HG03135 (cell line): ENCODE measurements around the gene DAD1.
"Not testable (repeated sequence)": the region's sequence is repeated elsewhere in the genome, so short reads cannot be mapped to it uniquely, and the experiment has no call there.

ENCODE experiments used
- ATAC-seq: cut with Tn5 transposase; IDR thresholded peaks from one replicate; pipeline ENCODE4 v1.9.1; 2021; ENCODE audit warnings: mild to moderate bottlenecking, moderate library complexity; ENCODE audit not compliant: unreplicated experiment

The DAD1 gene

DNA sequence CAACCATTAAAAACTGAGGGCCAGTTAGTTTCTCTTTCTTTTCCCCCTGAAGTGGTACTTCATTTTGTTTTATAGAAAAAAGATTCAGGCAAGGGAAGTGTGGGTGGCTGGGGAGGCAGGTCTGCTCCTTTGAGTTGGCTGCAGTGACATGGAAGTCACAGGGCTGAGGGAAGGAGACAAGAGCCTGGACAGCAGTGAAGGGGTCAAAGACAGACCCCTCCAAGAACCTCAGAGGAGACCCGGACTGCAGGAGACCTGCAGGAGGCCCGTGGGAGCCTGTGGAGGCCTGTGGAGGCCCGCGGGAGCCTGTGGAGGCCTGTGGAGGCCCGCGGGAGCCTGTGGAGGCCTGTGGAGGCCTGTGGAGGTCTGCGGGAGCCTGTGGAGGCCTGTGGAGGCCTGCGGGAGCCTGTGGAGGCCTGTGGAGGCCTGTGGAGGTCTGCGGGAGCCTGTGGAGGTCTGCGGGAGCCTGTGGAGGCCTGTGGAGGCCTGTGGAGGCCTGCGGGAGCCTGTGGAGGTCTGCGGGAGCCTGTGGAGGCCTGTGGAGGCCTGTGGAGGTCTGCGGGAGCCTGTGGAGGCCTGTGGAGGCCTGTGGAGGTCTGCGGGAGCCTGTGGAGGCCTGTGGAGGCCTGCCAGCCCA is 35.0 kb downstream of the DAD1 start:
- not testable (repeated sequence) for ATAC-seq

DNA sequence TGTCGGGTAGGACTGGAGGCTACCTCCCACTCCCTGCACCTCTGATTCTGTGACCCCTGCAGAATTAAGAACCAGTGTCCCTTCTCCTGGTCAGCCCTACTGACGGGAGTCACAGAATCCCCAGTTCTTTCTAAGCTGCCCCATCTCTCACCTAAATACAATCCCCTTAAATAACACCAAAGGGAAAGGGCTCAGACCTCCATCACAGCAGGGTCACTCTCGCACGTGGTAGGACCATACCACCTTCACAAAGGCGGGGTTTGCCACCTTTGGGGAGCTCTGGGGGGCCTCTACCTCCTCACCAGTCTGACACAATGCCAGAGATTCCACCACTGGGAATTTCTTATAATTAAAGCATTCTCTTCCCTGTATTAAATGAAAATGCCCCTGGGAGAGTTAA is 35.6 kb downstream of the DAD1 start:
- ATAC-seq, result no peak

DNA sequence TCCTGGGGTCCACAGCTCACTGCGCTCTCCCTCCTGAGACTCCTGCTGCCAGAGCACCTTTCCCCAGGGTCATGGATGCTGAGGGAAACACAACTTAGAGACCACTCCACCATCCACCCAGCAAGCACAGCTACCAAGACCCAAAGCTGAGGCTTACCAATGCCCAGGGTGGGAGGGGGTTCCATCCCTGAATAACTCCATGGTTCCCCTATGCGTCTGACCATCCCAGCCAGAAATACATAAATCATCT is 36.3 kb downstream of the DAD1 start:
- no peak for ATAC-seq

DNA sequence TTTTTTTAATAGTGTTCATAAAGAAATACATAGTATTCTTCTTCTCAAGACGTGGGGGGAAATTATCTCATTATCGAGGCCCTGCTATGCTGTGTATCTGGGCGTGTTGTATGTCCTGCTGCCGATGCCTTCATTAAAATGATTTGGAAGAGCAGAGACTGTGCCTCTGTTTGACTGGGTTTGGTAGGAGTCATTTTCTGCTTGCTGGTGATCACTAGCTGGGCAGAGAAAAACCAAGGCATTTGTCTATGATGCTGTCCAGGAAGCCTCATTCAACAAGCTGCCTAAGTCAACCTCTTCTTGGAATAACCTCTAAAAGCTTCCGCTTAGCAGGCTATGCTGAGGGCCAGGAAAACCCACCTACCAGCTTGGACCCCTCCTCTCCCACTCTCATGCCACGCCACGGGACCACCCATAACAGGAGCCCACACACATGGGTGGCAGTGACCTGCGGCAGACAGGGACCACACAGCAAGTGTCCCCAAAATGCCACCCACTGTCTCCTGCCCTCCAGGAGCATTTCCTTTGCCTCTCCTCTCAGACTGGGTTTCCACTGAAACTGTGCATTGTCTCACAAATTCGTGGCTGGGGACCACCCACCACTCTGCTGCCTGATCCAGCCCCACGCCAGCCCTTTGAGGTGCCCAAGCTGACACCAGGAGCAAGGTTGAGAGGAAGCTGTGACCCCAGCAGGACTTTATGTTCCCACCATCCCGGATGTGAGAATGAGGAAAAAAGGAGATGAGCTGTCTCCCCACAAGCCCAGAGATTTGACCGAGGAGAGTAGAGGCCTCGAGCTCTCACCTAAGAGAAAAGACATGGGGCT is 36.8 kb downstream of the DAD1 start:
- ATAC-seq, result no peak

DNA sequence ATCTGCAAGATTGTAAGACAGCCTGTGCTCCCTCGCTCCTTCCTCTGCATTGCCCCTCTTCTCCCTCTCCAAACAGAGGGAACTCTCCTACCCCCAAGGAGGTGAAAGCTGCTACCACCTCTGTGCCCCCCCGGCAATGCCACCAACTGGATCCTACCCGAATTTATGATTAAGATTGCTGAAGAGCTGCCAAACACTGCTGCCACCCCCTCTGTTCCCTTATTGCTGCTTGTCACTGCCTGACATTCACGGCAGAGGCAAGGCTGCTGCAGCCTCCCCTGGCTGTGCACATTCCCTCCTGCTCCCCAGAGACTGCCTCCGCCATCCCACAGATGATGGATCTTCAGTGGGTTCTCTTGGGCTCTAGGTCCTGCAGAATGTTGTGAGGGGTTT is 37.4 kb downstream of the DAD1 start:
- ATAC-seq, result no peak

DNA sequence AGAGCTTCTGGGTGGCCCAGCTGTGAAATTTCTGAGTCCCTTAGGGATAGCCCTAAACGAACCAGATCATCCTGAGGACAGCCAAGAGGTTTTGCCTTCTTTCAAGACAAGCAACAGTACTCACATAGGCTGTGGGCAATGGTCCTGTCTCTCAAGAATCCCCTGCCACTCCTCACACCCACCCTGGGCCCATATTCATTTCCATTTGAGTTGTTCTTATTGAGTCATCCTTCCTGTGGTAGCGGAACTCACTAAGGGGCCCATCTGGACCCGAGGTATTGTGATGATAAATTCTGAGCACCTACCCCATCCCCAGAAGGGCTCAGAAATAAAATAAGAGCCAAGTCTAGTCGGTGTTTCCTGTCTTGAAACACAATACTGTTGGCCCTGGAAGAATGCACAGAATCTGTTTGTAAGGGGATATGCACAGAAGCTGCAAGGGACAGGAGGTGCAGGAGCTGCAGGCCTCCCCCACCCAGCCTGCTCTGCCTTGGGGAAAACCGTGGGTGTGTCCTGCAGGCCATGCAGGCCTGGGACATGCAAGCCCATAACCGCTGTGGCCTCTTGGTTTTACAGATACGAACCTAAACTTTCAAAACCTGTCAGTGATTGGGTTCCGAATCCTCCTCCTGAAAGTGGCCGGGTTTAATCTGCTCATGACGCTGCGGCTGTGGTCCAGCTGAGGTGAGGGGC is 38.9 kb downstream of the DAD1 start:
- ATAC-seq, result no peak

DNA sequence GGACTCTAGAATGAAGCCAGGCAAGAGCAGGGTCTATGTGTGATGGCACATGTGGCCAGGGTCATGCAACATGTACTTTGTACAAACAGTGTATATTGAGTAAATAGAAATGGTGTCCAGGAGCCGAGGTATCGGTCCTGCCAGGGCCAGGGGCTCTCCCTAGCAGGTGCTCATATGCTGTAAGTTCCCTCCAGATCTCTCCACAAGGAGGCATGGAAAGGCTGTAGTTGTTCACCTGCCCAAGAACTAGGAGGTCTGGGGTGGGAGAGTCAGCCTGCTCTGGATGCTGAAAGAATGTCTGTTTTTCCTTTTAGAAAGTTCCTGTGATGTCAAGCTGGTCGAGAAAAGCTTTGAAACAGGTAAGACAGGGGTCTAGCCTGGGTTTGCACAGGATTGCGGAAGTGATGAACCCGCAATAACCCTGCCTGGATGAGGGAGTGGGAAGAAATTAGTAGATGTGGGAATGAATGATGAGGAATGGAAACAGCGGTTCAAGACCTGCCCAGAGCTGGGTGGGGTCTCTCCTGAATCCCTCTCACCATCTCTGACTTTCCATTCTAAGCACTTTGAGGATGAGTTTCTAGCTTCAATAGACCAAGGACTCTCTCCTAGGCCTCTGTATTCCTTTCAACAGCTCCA is 39.6 kb downstream of the DAD1 start:
- ATAC-seq, result no peak

DNA sequence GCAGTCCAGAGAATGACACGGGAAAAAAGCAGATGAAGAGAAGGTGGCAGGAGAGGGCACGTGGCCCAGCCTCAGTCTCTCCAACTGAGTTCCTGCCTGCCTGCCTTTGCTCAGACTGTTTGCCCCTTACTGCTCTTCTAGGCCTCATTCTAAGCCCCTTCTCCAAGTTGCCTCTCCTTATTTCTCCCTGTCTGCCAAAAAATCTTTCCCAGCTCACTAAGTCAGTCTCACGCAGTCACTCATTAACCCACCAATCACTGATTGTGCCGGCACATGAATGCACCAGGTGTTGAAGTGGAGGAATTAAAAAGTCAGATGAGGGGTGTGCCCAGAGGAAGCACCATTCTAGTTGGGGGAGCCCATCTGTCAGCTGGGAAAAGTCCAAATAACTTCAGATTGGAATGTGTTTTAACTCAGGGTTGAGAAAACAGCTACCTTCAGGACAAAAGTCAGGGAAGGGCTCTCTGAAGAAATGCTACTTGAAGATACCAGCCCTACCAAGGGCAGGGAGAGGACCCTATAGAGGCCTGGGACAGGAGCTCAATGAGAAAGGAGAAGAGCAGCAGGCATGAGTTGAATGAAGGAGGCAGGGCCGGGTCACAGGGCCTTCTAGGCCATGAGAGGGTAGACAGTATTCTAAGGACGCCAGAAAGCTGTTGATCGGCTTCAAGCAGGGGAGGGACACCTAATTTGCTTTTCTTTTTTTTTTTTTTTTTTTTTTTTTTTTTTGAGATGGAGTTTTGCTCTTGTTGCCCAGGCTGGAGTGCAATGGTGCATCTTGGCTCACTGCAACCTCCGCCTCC is 40.9 kb downstream of the DAD1 start:
- ATAC-seq, result no peak

DNA sequence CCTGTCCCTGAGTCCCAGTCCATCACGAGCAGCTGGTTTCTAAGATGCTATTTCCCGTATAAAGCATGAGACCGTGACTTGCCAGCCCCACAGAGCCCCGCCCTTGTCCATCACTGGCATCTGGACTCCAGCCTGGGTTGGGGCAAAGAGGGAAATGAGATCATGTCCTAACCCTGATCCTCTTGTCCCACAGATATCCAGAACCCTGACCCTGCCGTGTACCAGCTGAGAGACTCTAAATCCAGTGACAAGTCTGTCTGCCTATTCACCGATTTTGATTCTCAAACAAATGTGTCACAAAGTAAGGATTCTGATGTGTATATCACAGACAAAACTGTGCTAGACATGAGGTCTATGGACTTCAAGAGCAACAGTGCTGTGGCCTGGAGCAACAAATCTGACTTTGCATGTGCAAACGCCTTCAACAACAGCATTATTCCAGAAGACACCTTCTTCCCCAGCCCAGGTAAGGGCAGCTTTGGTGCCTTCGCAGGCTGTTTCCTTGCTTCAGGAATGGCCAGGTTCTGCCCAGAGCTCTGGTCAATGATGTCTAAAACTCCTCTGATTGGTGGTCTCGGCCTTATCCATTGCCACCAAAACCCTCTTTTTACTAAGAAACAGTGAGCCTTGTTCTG is 41.6 kb downstream of the DAD1 start:
- no peak for ATAC-seq

DNA sequence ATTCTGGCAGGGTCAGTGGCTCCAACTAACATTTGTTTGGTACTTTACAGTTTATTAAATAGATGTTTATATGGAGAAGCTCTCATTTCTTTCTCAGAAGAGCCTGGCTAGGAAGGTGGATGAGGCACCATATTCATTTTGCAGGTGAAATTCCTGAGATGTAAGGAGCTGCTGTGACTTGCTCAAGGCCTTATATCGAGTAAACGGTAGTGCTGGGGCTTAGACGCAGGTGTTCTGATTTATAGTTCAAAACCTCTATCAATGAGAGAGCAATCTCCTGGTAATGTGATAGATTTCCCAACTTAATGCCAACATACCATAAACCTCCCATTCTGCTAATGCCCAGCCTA is 42.3 kb downstream of the DAD1 start:
- no peak for ATAC-seq

DNA sequence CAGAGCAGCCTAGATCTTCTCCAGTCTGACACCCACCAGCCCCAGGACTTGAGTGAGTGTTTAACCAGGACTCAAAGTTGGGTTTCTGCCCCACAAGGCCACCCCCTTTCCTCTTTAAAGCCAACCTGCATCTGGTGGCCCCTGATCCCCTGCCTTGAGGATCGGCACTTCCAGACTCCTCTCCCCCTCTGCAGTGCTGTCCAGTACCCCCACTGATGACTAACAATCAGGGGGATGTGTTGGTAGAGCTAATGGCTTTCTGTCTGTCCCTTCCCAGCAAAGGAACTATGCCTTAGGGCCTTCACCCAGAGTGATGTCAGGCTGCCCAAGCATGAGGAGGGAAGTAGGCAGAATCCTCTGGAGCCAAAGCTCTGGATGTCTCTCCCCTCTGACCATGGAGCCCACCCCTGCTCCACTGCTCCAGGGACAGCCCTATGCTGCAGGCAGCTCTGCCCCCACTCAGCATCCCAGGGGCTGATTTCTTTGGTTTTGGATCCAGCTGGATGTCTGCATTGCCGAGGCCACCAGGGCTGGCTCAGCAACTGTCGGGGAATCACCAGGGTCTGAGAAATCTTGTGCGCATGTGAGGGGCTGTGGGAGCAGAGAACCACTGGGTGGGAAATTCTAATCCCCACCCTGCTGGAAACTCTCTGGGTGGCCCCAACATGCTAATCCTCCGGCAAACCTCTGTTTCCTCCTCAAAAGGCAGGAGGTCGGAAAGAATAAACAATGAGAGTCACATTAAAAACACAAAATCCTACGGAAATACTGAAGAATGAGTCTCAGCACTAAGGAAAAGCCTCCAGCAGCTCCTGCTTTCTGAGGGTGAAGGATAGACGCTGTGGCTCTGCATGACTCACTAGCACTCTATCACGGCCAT is 42.9 kb downstream of the DAD1 start:
- ATAC-seq, result no peak

DNA sequence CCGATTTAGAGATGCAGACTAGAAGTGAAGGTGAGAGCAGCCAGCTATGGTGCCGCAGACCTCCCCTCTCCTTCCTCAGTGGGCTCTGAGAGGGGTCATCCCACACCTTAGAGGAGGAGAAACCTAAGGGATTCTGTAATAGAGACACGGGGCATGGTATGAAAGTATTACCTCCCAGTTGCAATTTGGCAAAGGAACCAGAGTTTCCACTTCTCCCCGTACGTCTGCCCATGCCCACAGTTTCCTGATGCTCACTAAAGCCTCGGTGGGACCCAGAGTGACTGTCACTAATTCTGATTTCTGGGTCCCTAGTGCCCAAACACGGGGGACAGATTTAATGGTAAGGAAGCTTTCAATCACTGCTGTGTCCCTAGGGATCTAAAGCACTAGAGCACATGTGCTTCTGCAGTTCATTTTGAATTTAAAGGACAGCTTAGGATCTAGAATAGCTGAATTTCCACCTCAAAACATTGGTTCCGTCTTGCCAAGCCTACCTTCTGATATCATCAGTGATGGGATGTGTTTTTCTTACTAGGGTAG is 44.1 kb downstream of the DAD1 start:
- no peak for ATAC-seq

DNA sequence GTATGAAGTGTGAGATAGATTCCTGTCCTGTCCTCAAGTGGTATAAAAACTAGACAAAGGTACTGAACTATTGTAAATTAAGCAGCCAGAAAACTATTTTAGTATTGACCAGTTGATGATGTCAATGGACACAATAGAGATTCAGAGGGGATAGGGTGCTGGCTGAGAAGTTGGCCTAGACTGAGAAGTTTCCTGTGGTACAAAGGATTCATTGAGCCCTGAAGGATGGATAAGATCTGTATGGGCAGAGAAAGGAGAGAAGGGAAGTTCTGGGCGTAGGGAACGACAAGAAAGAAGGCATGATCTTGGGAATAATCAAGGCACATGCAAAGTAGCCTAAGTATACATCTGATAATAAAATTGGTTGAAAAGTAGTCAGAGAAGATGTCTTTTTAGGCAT is 44.6 kb downstream of the DAD1 start:
- ATAC-seq, result no peak

DNA sequence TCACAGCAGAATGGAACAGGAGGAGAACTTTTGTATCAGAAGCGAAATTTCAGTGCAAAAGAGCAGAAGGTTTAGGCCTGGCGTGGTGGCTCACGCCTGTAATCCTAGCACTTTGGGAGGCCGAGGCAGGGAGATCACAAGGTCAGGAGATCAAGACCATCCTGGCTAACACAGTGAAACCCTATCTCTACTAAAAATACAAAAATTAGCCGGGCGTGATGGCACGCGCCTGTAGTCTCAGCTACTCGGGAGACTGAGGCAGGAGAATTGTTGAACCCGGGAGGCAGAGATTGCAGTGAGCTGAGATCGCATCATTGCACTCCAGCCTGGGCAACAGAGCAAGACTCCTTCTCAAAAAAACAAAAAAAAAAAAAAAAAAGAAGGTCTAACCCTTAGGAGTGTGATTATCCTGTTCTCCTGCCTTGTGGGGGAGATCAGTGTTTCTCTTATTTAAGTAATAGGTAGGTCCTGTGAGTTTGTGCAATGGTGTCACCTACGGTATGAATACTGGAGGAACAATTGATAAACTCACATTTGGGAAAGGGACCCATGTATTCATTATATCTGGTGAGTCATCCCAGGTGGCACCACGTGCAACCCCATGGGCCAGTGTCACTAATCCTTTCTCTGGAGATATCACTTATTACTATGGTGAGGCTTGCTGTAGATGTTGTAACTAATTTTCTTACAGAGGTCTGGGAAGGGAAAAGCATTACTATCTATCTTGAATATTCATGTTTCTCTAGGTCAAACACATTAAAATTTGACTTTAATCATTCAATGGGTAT is 45.3 kb downstream of the DAD1 start:
- ATAC-seq, result not testable (repeated sequence)

DNA sequence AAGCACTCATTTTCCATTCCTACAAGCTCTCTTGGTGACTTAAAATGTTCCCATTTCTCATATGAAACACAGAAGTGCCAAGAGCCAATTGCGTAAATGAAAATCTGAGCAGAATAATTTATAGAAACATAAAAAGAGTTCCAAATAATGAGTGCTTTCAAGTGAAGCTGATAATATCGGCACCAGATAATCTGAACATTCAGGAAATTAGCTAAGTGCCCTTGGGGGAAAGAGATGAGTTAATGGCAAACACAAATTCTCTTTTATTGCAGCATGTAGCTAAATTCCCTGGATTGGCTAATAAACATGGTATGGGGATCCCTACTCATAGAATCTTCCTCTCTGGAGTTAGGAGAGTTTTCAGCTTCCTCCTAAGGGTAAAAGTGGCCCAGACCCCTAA is 46.7 kb downstream of the DAD1 start:
- ATAC-seq, result no peak

DNA sequence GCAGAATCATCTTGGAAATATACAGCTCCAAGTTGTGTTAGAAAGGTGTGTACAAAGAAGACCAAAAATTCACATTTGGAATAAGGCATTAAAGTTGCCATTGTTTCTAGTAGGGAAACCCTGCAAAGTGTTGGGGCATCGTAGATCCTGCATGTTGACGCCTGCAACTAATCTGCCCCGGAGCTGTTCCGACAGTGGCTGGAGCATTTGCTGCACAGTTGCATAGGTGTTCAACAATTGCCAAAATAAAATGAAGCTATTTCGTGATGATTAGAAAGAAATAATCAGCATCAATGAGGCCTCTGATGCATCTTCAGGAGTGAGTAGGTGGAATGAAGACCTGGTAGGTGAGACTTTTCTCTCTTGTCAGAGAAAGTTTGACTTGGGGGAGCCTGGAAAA is 47.3 kb downstream of the DAD1 start:
- ATAC-seq, result no peak

DNA sequence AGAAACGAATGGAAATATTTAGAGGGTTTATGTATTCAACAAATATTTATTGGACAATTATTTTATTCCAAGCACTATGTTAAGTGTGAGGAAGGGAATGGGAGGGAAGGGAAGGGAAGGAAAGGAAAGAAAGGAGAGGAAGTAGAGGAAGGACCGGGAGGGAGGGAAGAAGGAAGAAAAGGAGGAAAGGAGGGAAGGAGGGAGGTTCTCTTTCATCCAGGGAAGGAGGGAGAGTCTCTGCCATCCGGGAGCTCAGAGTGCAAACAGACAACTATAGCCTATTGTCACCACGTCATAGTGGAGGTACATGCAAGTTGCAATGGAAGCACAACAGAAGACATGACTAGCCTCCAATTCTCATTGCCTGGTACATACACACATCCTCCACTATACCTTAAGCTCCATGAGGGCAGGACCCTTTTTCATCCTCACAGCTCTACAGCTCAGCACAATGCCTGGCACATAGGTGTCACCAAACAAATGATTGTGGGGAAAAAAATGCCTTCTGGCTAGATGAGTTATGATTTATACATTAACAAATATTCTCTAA is 48.1 kb downstream of the DAD1 start:
- ATAC-seq, result no peak

DNA sequence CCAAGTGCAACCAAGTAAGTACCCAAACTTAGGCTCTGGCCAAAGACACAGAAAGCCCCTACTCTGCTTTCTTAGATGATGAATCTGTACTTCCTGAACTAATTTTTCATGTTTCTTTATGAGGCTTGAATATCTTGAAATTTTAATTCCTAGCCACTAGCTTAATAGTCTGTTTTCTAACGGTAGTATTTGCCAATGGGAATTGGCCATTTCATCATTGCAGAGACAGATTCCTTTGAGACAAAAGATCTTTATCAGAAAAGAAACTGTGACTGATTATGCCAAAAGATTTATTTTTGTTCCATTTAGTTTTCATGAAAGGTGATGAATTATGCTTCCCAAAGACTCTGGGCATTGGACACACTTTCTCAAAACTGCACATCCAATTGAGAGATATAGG is 48.7 kb downstream of the DAD1 start:
- ATAC-seq, result no peak
